DND-41 (cell line): ENCODE data around the gene PNPLA8.

Experiments
- ATAC-seq: fragments of 200-7000 bp; cut with Tn5 transposase; 3 replicates; pipeline ENCODE4 v1.9.1; 2021; ENCODE audit warnings: low read depth; ENCODE audit not compliant: insufficient read depth
- DNase-seq: peaks from one replicate; pipeline ENCODE4 v3.0.0-alpha.2; 2020
- H2AFZ ChIP-seq: 2 replicates; pipeline ENCODE4 v1.6.0; 2012; ENCODE audit warnings: low read depth, low read length
- H3K27ac ChIP-seq: 2 replicates; pipeline ENCODE4 v1.5.1; 2012; ENCODE audit warnings: low read length, inconsistent platforms
- H3K27me3 ChIP-seq: fragments of 200-600 bp; sonication (generic); 2 replicates; pipeline ENCODE4 v1.6.0; 2012; ENCODE audit warnings: low read length, mild to moderate bottlenecking, inconsistent platforms; ENCODE audit not compliant: insufficient read depth, poor library complexity
- H3K36me3 ChIP-seq: 2 replicates; pipeline ENCODE4 v1.5.1; 2012; ENCODE audit warnings: low read length, inconsistent platforms; ENCODE audit not compliant: insufficient read depth
- H3K4me1 ChIP-seq: 2 replicates; pipeline ENCODE4 v1.5.1; 2012; ENCODE audit warnings: mild to moderate bottlenecking, low read length; ENCODE audit not compliant: insufficient read depth
- H3K4me2 ChIP-seq: 2 replicates; pipeline ENCODE4 v1.6.0; 2012; ENCODE audit warnings: mild to moderate bottlenecking, moderate library complexity, low read length, inconsistent platforms; ENCODE audit not compliant: insufficient read depth
- H3K4me3 ChIP-seq, 2 experiments: fragments of 200-600 bp in 1 of 2; shearing (Covaris generic) in 1 of 2; 2 replicates each; pipeline ENCODE4 v1.5.1; 2012 to 2016; ENCODE audit warnings: inconsistent platforms in 2 of 2, low read length in 2 of 2, mild to moderate bottlenecking in 2 of 2, low read depth in 1 of 2, moderate library complexity in 1 of 2
- H3K79me2 ChIP-seq: 2 replicates; pipeline ENCODE4 v1.6.0; 2012; ENCODE audit warnings: low read length, inconsistent platforms; ENCODE audit not compliant: insufficient read depth
- H3K9ac ChIP-seq: 2 replicates; pipeline ENCODE4 v1.6.0; 2012; ENCODE audit warnings: low read depth, mild to moderate bottlenecking, inconsistent platforms, low read length, moderate library complexity
- H3K9me3 ChIP-seq: 2 replicates; pipeline ENCODE4 v1.5.1; 2012; ENCODE audit warnings: low read length, moderate library complexity, mild to moderate bottlenecking, inconsistent platforms; ENCODE audit not compliant: insufficient read depth, severe bottlenecking
- H4K20me1 ChIP-seq: 2 replicates; pipeline ENCODE4 v1.6.0; 2012; ENCODE audit warnings: low read length; ENCODE audit not compliant: insufficient read depth
- EZH2 ChIP-seq: IDR thresholded peaks from 3 replicates; pipeline ENCODE4 v1.6.1; 2012; ENCODE audit warnings: borderline replicate concordance, low read depth, mild to moderate bottlenecking, moderate library complexity, low read length, inconsistent platforms; ENCODE audit not compliant: severe bottlenecking
- TF ChIP-seq, protein P1 (sequence below): IDR thresholded peaks from 2 replicates; pipeline ENCODE4 v1.5.1; 2012; ENCODE audit warnings: borderline replicate concordance, low read length, moderate library complexity, mild to moderate bottlenecking; ENCODE audit not compliant: poor library complexity, severe bottlenecking; ENCODE audit errors: extremely low read depth

Gene PNPLA8

DNA sequence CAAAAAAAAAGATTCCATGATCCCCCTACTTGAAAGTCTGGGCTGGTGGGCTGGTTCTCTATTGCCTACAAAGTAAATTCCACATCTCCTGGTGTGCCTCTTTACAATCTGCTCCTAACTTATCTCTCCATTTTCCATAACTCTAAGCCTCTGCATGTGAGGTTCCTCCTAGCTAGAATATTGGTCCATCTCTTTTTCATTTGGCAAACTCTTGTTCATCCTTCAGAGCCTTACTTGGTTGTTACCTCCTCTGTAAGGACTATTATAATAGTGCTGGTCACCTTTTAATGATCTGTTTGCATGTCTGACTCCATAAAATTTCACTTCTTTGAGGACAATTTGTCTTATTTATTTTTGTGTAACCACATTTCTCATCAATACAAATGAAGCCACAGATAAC is 68.1 kb downstream of the PNPLA8 start:
- no peak for TF ChIP-seq EZH2
- TF ChIP-seq, protein P1, sequence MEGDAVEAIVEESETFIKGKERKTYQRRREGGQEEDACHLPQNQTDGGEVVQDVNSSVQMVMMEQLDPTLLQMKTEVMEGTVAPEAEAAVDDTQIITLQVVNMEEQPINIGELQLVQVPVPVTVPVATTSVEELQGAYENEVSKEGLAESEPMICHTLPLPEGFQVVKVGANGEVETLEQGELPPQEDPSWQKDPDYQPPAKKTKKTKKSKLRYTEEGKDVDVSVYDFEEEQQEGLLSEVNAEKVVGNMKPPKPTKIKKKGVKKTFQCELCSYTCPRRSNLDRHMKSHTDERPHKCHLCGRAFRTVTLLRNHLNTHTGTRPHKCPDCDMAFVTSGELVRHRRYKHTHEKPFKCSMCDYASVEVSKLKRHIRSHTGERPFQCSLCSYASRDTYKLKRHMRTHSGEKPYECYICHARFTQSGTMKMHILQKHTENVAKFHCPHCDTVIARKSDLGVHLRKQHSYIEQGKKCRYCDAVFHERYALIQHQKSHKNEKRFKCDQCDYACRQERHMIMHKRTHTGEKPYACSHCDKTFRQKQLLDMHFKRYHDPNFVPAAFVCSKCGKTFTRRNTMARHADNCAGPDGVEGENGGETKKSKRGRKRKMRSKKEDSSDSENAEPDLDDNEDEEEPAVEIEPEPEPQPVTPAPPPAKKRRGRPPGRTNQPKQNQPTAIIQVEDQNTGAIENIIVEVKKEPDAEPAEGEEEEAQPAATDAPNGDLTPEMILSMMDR = no peak
- H3K27me3 ChIP-seq = no peaks in the 10 kb centered on the region
- H3K27ac ChIP-seq = no peak overlapping the region
- H3K4me3 ChIP-seq = no peak overlapping the region
- no peak for DNase-seq
- no peak for ATAC-seq
- H3K79me2 ChIP-seq = no peaks in the 10 kb centered on the region
- H3K36me3 ChIP-seq = no peaks in the 10 kb centered on the region
- H3K9me3 ChIP-seq = no peaks in the 10 kb centered on the region
- H3K4me2 ChIP-seq = no peak overlapping the region
- no peak overlapping the region for H3K9ac ChIP-seq
- H4K20me1 ChIP-seq = no peaks in the 10 kb centered on the region
- H3K4me1 ChIP-seq = no peaks in the 10 kb centered on the region
- no peak overlapping the region for H2AFZ ChIP-seq

DNA sequence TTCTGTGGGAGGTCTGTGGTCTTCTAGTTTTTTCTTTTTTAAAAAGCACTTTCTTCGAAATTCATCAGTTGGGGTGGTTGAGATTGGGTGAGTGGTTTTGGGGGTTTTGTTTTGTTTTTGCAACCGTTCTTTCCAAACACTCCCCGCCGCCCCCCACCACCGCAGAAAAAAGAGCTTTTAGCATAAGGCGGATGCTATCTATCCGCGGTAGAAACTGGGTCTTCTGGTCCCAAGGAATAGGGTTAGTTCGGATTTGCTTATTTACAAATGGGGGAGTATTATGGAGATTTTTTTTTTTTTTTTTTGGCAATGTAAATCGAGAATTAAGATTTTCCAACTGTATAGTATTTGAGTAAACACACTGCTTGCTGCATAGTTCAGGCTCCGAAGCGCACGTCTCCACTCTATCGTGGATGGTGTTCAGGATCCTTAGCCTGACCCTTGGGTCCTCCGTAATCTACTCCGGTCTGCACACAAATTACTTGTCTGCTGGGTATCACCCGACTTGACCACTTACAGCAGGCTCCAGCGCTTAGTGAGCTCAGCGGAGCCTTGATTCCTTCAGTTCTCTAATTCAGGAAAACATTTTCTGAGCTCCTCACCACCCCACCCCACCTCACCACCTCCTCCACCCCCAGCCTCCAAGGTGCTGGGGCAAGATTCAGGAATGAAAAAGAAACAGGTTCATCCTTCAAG is 68.9 kb downstream of the PNPLA8 start:
- H3K36me3 ChIP-seq = no peaks in the 10 kb centered on the region
- no peaks in the 10 kb centered on the region for H3K4me1 ChIP-seq
- H3K27me3 ChIP-seq = no peaks in the 10 kb centered on the region
- no peak overlapping the region for H3K4me3 ChIP-seq
- H3K9me3 ChIP-seq = no peaks in the 10 kb centered on the region
- no peaks in the 10 kb centered on the region for H3K79me2 ChIP-seq
- no peaks in the 10 kb centered on the region for H4K20me1 ChIP-seq
- H3K9ac ChIP-seq = no peak overlapping the region
- DNase-seq = no peak
- no peak overlapping the region for H3K4me2 ChIP-seq
- no peak for TF ChIP-seq EZH2
- TF ChIP-seq, protein P1 = no peak
- H3K27ac ChIP-seq = no peak overlapping the region
- no peak overlapping the region for H2AFZ ChIP-seq
- ATAC-seq = no peak

DNA sequence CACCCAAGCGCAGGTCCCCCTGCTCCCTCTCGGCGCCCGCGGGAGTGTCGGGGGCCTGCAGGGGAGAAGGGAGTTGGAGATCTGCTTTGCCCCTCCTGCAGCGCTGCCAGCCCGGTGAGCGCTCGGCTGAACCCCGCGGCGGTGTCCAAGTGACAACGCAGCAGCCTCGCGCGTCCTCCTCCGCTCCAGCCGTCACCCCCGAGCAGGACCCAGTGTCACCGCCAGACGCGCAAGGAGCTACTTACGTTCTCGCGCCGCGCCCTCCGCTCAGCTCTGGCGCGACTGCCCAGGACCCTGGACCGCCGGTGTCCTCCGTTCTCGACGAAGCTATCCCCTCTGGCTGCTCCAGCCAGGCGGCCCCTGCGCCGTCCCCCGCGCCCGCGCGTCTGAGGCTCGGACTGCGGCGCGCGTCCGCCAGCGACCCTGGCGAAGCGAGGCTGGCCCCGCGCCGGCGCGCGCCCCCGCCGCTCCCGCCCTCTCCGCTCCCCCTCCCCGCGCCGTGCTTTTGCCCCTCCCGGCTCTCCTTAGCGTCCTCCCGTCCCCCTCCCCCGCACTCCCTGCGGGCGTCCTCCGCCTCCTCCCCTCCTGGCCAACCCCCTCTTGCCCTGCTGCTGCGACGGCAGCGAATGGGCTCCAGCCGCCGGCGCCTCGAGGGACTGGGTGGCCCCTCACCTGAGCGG is 69.8 kb downstream of the PNPLA8 start, which contains the start of gene NRCAM:
TSS of gene NRCAM (minus strand) at position 439 of the 680 bp plus-strand sequence. CDS start 216,372 bp downstream, outside the sequence.
- Histone ChIP-seq H3K27me3 (no peaks in the 10 kb centered on the region), H3K79me2 (no peaks in the 10 kb centered on the region), H3K9me3 (no peaks in the 10 kb centered on the region), H4K20me1 (no peaks in the 10 kb centered on the region), H3K27ac (no peak within 1 kb of the TSS), H3K36me3 (no peaks in the 10 kb centered on the region), H3K4me3 (no peak within 1 kb of the TSS), H2AFZ (no peak within 1 kb of the TSS), H3K9ac (no peak within 1 kb of the TSS), H3K4me2 (no peak within 1 kb of the TSS), H3K4me1 (no peaks in the 10 kb centered on the region)
- ATAC-seq = no peak
- DNase-seq = no peak
- TF ChIP-seq, protein P1 = no peak
- TF ChIP-seq EZH2 = no peak
